Right atrium auricular region (tissue), 2 donors: ENCODE results near the gene GAREM1. TPM values are rescaled to one million over a fixed set of nuclear protein-coding genes. Genes with fewer than 3 reads are reported as not detected.

Experiments used
- DNase-seq: peaks from one replicate; pipeline ENCODE4 v3.0.0-alpha.2; 2019; ENCODE audit warnings: low spot score
- H3K27ac ChIP-seq, 2 donors: fragments of 200-600 bp; sonication (generic); 1 replicate in 1 of 2; 2 replicates in 1 of 2; pipeline ENCODE4 v1.5.1; 2016 to 2019
- H3K27me3 ChIP-seq, 2 donors: fragments of 200-600 bp; sonication (generic); one replicate each; pipeline versions ENCODE4 v1.5.1 to v1.6.0; 2017 to 2019
- H3K36me3 ChIP-seq: fragments of 200-600 bp; sonication (generic); one replicate; pipeline ENCODE4 v1.5.1; 2016
- H3K4me1 ChIP-seq, 2 donors: fragments of 200-600 bp; sonication (generic); one replicate each; pipeline versions ENCODE4 v1.5.1 to v1.6.0; 2017 to 2019
- H3K4me3 ChIP-seq, 2 donors: fragments of 200-600 bp; sonication (generic); 1 replicate in 1 of 2; 2 replicates in 1 of 2; pipeline ENCODE4 v1.5.1; 2017 to 2019; ENCODE audit warnings: mild to moderate bottlenecking in 1 of 2, moderate library complexity in 1 of 2
- H3K9me3 ChIP-seq, 2 donors: fragments of 200-600 bp; sonication (generic); one replicate each; pipeline ENCODE4 v1.5.1; 2019
- CTCF ChIP-seq, 2 donors: fragments of 200-600 bp; sonication (generic); IDR thresholded peaks; one replicate each; pipeline ENCODE4 v1.5.1; 2019; ENCODE audit warnings: antibody characterized with exemption in 2 of 2
- total RNA-seq, 2 donors: library from RNA; depleted of rRNA; stranded (reverse); fragments of >200 nt; gene quantifications; one replicate each; pipeline ENCODE4 v1.1.0, GENCODE V29; 2016

GAREM1 gene
- total RNA-seq, 2 donors from 2014 or later: 13.6 to 19.3 TPM

GRCh38 chr18:32443706-32444215, 26.9 kb downstream of the GAREM1 start:
- Histone ChIP-seq H3K36me3 (no peaks in the 10 kb centered on the region), H3K4me3 (no peak overlapping the region), H3K9me3 (no peaks in the 10 kb centered on the region), H3K27me3 (no peaks in the 10 kb centered on the region), H3K27ac (no peak overlapping the region), H3K4me1 (peaks cover 0 to 43% of the 10 kb centered on the region in 2 donors)
- no peak for DNase-seq
- no peak for TF ChIP-seq CTCF (IDR thresholded peaks at IDR 0.05)

GRCh38 chr18:32443033-32443705, 27.5 kb downstream of the GAREM1 start:
- H3K4me3 ChIP-seq: no peak overlapping the region
- H3K27me3 ChIP-seq: no peaks in the 10 kb centered on the region
- no peaks in the 10 kb centered on the region for H3K9me3 ChIP-seq
- H3K27ac ChIP-seq: no peak overlapping the region
- no peak for DNase-seq
- TF ChIP-seq CTCF (IDR thresholded peaks at IDR 0.05): no peak
- no peaks in the 10 kb centered on the region for H3K36me3 ChIP-seq
- H3K4me1 ChIP-seq: peaks cover 0 to 49% of the 10 kb centered on the region in 2 donors

GRCh38 chr18:32442575-32442974, 28.1 kb downstream of the GAREM1 start:
- H3K4me1 ChIP-seq: peaks cover 0 to 55% of the 10 kb centered on the region in 2 donors
- no peak for TF ChIP-seq CTCF (IDR thresholded peaks at IDR 0.05)

GRCh38 chr18:32441533-32441932, 29.1 kb downstream of the GAREM1 start:
- H3K27ac ChIP-seq: peak overlapping the region in 1 of 2 donors; percentile 23
- no peaks in the 10 kb centered on the region for H3K27me3 ChIP-seq
- H3K9me3 ChIP-seq: no peaks in the 10 kb centered on the region
- no peaks in the 10 kb centered on the region for H3K36me3 ChIP-seq
- TF ChIP-seq CTCF (IDR thresholded peaks at IDR 0.05): no peak
- peaks cover 0 to 65% of the 10 kb centered on the region in 2 donors for H3K4me1 ChIP-seq
- no peak for DNase-seq
- H3K4me3 ChIP-seq: peak overlapping the region in 1 of 2 donors; percentile 18

More at GRCh38 chr18:32442575-32442974, 28.1 kb downstream of the GAREM1 start:
- Histone ChIP-seq H3K27me3 (no peaks in the 10 kb centered on the region), H3K4me3 (no peak overlapping the region), H3K9me3 (no peaks in the 10 kb centered on the region), H3K36me3 (no peaks in the 10 kb centered on the region), H3K27ac (no peak overlapping the region)
- DNase-seq: no peak

GRCh38 chr18:32440518-32440917, 30.2 kb downstream of the GAREM1 start:
- H3K36me3 ChIP-seq: no peaks in the 10 kb centered on the region
- H3K4me1 ChIP-seq: peaks cover 0 to 74% of the 10 kb centered on the region in 2 donors
- DNase-seq: no peak
- H3K27ac ChIP-seq: no peak overlapping the region
- no peak overlapping the region for H3K4me3 ChIP-seq
- H3K9me3 ChIP-seq: no peaks in the 10 kb centered on the region
- no peaks in the 10 kb centered on the region for H3K27me3 ChIP-seq
- no peak for TF ChIP-seq CTCF (IDR thresholded peaks at IDR 0.05)
